Upper lobe of left lung (tissue), 4 donors: Measurements from ENCODE around the gene RUNX1.

ENCODE experiments used
- CTCF ChIP-seq, 6 experiments: fragments of 450-650 bp in 4 of 6; fragments of 200-600 bp in 2 of 6; sonication (generic) in 2 of 6; IDR thresholded peaks; one replicate each; pipeline ENCODE4 v1.5.1; 2016 to 2019; ENCODE audit warnings: antibody characterized with exemption in 6 of 6
- EP300 ChIP-seq, 4 donors: sonication (generic); formaldehyde crosslinking; IDR thresholded peaks; one replicate each; pipeline ENCODE4 v1.5.1; 2017; ENCODE audit warnings: antibody characterized with exemption in 4 of 4, control low read depth in 2 of 4
- POLR2A ChIP-seq, 4 donors: fragments of 450-650 bp; IDR thresholded peaks; one replicate each; pipeline ENCODE4 v1.5.1; 2016 to 2017; ENCODE audit warnings: antibody characterized with exemption in 4 of 4, mild to moderate bottlenecking in 2 of 4
- POLR2AphosphoS5 ChIP-seq, 2 donors: sonication (generic); formaldehyde crosslinking; IDR thresholded peaks; one replicate each; pipeline ENCODE4 v1.5.1; 2017; ENCODE audit warnings: antibody characterized with exemption in 2 of 2

GRCh38 chr21:34790834-34791233, 258.3 kb downstream of the RUNX1 start:
- no peak for TF ChIP-seq CTCF (IDR thresholded peaks at IDR 0.05)
- TF ChIP-seq POLR2AphosphoS5 (IDR thresholded peaks at IDR 0.05) = no peak
- TF ChIP-seq EP300 (IDR thresholded peaks at IDR 0.05) = no peak
- TF ChIP-seq POLR2A (IDR thresholded peaks at IDR 0.05) = no peak
